ENCODE data around the gene SLC4A3.
"Not testable (repeated sequence)": the region's sequence is repeated elsewhere in the genome, so short reads cannot be mapped to it uniquely, and the experiment has no call there.

DNA sequence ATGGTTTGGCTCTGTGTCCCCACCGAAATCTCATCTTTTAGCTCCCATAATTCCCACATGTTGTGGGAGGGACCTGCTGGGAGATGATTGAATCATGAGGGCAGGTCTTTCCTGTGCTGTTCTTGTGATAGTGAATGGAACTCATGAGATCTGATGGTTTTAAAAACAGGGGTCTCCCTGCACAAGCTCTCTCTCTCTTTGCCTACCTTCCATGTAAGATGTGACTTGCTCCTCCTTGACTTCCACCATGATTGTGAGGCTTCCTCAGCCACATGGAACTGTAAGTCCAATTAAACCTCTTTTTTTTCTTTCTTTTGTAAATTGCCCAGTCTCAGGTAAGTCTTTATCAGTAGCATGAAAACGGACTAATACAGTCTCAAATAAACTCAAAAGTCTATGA is 56.0 kb downstream of the SLC4A3 start:
- TF ChIP-seq, protein P1, sequence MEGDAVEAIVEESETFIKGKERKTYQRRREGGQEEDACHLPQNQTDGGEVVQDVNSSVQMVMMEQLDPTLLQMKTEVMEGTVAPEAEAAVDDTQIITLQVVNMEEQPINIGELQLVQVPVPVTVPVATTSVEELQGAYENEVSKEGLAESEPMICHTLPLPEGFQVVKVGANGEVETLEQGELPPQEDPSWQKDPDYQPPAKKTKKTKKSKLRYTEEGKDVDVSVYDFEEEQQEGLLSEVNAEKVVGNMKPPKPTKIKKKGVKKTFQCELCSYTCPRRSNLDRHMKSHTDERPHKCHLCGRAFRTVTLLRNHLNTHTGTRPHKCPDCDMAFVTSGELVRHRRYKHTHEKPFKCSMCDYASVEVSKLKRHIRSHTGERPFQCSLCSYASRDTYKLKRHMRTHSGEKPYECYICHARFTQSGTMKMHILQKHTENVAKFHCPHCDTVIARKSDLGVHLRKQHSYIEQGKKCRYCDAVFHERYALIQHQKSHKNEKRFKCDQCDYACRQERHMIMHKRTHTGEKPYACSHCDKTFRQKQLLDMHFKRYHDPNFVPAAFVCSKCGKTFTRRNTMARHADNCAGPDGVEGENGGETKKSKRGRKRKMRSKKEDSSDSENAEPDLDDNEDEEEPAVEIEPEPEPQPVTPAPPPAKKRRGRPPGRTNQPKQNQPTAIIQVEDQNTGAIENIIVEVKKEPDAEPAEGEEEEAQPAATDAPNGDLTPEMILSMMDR (IDR thresholded peaks at IDR 0.05; ENCODE audit: low read length), result not testable (repeated sequence)
- not testable (repeated sequence) for TF ChIP-seq EZH2 (IDR thresholded peaks at IDR 0.05; ENCODE audit: borderline replicate concordance, low read length)

All from OCI-LY1 (cell line).